Activated naive CD8-positive, alpha-beta T cell treated with anti-CD3 and anti-CD28 coated beads, Interleukin-2, amount 50 U/mL, for 24 hours (primary cell): Measurements from ENCODE around the gene ABCA3.

Experiments
- ATAC-seq: fragments of 150-1000 bp; cut with Tn5 transposase; one replicate; pipeline ENCODE4 v1.10.0; 2021
- DNase-seq: peaks from one replicate; pipeline ENCODE4 v3.0.0; 2021
- H3K27ac Mint-ChIP-seq: one replicate; pipeline ENCODE4 v1.8.0; 2021; ENCODE audit warnings: mild to moderate bottlenecking, mixed read lengths
- H3K27me3 Mint-ChIP-seq: one replicate; pipeline ENCODE4 v1.8.0; 2021; ENCODE audit warnings: mixed read lengths
- H3K36me3 Mint-ChIP-seq: one replicate; pipeline ENCODE4 v1.8.0; 2021; ENCODE audit warnings: low read depth, mixed read lengths
- H3K4me1 Mint-ChIP-seq: one replicate; pipeline ENCODE4 v1.8.0; 2021; ENCODE audit warnings: mixed read lengths
- H3K4me3 Mint-ChIP-seq: one replicate; pipeline ENCODE4 v1.8.0; 2021; ENCODE audit warnings: mild to moderate bottlenecking, moderate library complexity, mixed read lengths
- H3K9me3 Mint-ChIP-seq: one replicate; pipeline ENCODE4 v1.8.0; 2021; ENCODE audit warnings: mixed read lengths

The ABCA3 gene

DNA sequence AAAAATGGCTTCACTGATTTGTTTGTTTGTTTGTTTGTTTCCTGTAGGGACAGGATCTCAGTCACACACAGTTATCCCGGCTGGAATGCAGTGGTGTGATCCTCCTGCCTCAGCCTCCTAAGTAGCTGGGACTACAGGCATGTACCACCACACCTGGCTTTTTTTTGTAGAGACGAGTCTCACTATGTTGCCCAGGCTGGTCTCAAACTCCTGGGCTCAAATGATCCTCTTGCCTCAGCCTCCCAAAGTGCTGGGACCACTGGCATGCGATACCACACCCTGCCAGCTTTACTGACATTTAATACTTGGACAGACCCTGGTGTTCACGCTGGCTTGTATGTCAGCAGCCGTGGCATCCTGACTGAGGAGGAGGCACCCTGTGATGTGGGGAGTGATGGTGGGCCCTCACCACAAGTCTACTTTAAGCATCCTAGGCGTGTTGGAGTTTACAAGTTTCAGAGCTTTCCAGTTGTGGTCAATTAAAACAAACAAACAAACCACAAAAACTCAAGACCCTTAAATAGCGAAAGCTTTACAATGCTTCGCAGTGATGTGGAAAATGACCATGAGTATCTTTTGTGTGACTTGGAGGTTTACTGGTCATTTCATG is 5.1 kb downstream of the ABCA3 start:
- peaks cover 10% of the 10 kb centered on the region for H3K27me3 Mint-ChIP-seq
- no peak for DNase-seq
- no peak overlapping the region for H3K4me3 Mint-ChIP-seq
- no peak for ATAC-seq
- peaks cover 16% of the 10 kb centered on the region for H3K4me1 Mint-ChIP-seq
- no peaks in the 10 kb centered on the region for H3K36me3 Mint-ChIP-seq
- no peaks in the 10 kb centered on the region for H3K9me3 Mint-ChIP-seq
- no peak overlapping the region for H3K27ac Mint-ChIP-seq

DNA sequence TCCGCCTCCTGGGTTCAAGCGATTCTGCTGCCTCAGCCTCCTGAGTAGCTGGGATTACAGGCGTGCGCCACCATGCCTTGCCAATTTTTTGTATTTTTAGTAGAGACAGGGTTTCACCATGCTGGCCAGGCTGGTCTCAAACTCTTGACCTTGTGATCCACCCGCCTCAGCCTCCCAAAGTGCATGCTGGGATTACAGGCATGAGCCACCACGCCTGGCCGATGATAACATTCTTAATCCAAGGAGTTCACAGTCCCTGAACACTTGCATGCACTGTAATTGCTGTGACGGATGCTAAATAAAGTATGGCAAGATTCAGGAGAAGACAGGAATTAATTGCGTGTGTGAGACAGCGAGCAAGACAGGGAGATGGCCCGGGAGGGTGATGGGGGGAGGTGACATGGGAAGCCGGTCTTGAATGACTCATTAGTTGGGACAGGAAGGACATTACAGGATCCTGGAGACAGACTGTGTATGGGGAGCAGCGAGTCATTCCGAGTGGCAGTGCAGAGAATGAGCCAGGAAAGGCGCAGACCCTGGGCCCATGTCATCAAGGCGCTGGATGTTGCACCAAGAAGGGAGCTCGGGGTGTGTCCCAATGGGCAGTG is 6.7 kb downstream of the ABCA3 start:
- DNase-seq (no peak), ATAC-seq (no peak)
- no peaks in the 10 kb centered on the region for H3K36me3 Mint-ChIP-seq
- no peak overlapping the region for H3K27ac Mint-ChIP-seq
- H3K9me3 Mint-ChIP-seq, result no peaks in the 10 kb centered on the region
- H3K4me3 Mint-ChIP-seq, result no peak overlapping the region
- H3K4me1 Mint-ChIP-seq, result peaks cover 7% of the 10 kb centered on the region
- peaks cover 11% of the 10 kb centered on the region for H3K27me3 Mint-ChIP-seq

DNA sequence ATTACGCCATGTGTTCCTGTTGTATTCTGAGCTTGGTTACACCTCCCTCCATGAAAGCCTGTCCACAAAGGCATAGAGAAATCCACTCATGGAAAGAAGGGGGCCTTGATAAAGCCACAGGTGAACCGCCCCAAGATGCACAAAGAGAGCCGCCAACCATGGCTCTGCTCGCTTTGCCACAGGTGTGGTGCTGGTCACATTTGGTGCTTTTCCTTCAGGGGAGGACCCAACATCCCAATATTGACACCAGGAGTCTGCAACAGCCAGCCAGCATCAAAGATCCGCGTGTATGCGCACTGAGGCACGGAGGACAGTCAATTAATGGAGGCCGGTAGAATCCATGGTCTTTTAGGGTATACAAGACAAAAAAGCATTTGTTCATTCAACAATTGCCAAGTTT is 7.3 kb downstream of the ABCA3 start:
- no peak for ATAC-seq
- no peaks in the 10 kb centered on the region for H3K36me3 Mint-ChIP-seq
- H3K27me3 Mint-ChIP-seq, result peaks cover 12% of the 10 kb centered on the region
- H3K4me1 Mint-ChIP-seq, result peaks cover 3% of the 10 kb centered on the region
- no peak overlapping the region for H3K4me3 Mint-ChIP-seq
- no peaks in the 10 kb centered on the region for H3K9me3 Mint-ChIP-seq
- no peak for DNase-seq
- no peak overlapping the region for H3K27ac Mint-ChIP-seq

DNA sequence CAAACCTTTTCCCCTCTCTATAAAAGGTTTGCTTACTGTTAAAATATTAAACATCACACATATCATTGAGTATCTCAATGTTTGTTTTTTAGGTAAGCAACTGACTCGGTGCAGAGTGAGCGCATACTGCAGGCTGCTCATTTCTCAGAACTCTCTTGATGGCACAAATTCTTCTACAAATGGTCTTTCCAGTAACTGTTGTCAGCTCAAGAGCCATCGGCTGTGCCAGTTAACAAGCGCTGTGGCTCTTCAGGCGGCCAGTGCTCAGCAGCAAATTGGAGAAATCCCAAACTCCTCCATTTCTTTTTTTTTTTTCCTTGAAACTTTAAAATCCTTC is 8.6 kb downstream of the ABCA3 start:
- Mint-ChIP-seq H3K9me3 (no peaks in the 10 kb centered on the region), H3K4me1 (no peaks in the 10 kb centered on the region), H3K4me3 (no peak overlapping the region), H3K36me3 (no peaks in the 10 kb centered on the region), H3K27me3 (peaks cover 11% of the 10 kb centered on the region), H3K27ac (no peak overlapping the region)
- no peak for ATAC-seq
- no peak for DNase-seq

DNA sequence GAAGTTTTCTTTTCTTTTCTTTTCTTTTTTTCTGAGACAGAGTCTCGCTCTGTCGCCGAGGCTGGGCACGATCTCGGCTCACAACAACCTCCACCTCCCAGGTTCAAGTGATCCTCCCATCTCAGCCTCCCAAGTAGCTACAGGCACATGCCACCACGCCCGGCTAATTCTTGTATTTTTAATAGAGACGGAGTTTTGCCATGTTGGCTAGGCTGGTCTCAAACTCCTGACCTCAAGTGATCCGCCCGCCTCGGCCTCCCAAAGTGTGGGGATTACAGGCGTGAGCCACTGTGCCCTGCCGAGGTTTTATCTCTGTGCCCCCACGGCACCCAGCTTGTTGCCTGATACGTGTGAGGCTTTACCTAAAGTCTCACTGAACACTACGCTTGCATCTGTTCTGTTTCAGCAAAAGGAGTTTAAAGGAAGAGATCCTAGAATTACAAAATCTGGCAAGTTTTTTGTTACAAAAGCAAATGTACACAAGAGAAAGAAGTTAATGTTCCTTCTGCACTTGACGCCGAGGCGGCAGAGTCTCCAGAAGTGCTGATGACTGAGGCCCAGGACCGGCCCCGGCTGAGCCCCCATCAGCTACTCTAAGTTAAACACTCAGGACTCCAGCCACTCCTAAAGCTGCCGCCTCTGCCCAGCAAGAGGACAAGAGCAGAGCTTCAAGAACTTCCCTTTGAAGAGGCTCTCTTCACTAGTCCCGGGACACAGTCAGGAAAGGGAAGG is 9.2 kb downstream of the ABCA3 start:
- no peak overlapping the region for H3K27ac Mint-ChIP-seq
- peaks cover 11% of the 10 kb centered on the region for H3K27me3 Mint-ChIP-seq
- H3K4me3 Mint-ChIP-seq, result no peak overlapping the region
- ATAC-seq (no peak), DNase-seq (no peak)
- H3K4me1 Mint-ChIP-seq, result no peaks in the 10 kb centered on the region
- no peaks in the 10 kb centered on the region for H3K36me3 Mint-ChIP-seq
- no peaks in the 10 kb centered on the region for H3K9me3 Mint-ChIP-seq

DNA sequence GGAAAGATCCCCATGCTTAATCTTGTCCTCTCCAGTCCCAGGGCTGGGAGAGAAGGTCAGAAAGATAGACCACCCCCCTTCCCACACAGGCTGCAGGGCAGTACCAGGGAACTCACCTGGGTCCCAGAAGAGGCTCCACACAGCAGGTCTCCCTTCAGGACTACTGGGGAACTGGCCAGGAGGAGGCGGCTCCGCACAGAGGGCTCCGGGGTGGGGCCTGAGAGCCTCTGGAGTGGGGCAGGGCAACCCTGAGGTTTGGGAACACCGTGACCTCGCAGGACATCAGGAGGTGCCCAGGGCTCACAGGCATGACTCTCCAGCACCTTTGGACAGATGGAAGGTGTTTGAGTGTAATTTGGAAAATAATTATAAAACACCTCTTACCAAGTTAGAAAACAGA is 11.0 kb downstream of the ABCA3 start:
- no peak overlapping the region for H3K4me3 Mint-ChIP-seq
- H3K4me1 Mint-ChIP-seq, result no peaks in the 10 kb centered on the region
- H3K27ac Mint-ChIP-seq, result no peak overlapping the region
- ATAC-seq, result no peak
- peaks cover 7% of the 10 kb centered on the region for H3K27me3 Mint-ChIP-seq
- H3K9me3 Mint-ChIP-seq, result no peaks in the 10 kb centered on the region
- no peak for DNase-seq
- H3K36me3 Mint-ChIP-seq, result no peaks in the 10 kb centered on the region

DNA sequence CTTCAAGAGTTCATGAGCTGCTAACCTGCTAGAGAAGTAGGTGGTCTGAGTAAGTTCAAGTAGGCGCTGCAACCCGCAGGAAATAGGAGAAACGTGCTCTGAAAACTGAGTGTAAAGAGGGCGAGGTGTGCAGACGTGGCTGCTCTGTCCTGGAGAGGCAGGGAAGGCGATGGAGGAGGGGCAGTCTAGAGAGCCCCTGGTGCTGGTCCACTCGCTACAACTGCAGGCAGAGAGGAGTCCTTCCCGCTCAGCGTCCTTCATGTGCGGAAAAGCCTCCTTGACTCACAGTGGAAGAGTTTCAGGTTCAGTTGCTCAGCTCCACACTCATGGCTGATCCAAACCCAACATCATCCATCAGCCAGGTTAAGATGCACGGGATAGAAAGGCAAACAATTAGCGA is 12.1 kb downstream of the ABCA3 start:
- Mint-ChIP-seq H3K27me3 (peaks cover 7% of the 10 kb centered on the region), H3K4me1 (no peaks in the 10 kb centered on the region), H3K36me3 (no peaks in the 10 kb centered on the region), H3K9me3 (no peaks in the 10 kb centered on the region), H3K4me3 (no peak overlapping the region), H3K27ac (no peak overlapping the region)
- DNase-seq (no peak), ATAC-seq (no peak)

DNA sequence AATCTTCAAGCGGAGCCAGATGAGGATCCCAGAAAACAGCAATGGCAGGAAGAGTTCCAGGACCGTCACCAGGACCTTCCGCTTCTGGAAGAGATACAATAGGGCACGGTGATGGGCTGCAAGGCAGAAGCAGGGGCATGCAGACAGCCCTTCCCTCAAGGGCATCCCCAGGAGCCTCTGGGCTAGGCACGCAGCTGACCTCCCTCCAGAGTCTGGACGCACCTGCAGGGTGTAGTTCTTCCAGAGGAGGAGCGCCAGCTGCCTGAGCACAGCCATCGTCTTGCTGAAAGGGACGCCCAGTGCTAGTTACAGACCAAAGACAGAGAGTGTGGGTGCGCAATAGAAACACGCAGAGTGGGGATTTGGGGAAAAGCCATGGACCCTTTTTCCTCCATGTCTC is 14.3 kb downstream of the ABCA3 start:
- Mint-ChIP-seq H3K4me3 (no peak overlapping the region), H3K9me3 (no peaks in the 10 kb centered on the region), H3K27ac (no peak overlapping the region), H3K27me3 (peaks cover 4% of the 10 kb centered on the region), H3K4me1 (no peaks in the 10 kb centered on the region), H3K36me3 (no peaks in the 10 kb centered on the region)
- ATAC-seq (no peak), DNase-seq (no peak)

DNA sequence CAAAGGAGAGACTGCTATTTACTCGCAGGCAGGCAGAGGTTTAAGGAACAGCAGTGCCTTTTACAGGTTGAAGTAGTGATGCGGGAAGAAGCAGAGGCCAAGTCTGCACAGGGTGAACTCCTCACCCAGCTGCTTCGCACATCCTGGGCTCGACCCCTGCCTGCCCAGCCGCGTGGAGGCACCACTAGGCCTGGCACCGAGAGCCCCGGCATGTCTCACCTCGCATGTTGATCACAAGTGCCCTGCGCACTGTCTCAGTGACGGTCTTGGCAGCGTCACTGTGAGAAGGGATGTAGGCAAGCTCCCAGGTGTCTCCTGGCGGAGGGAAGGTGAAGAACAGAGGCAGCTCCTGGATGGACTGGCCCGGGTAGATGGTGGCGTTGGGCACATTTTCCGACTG is 14.7 kb downstream of the ABCA3 start:
- H3K9me3 Mint-ChIP-seq, result no peaks in the 10 kb centered on the region
- no peak for ATAC-seq
- DNase-seq, result no peak
- H3K36me3 Mint-ChIP-seq, result no peaks in the 10 kb centered on the region
- H3K4me3 Mint-ChIP-seq, result no peak overlapping the region
- no peaks in the 10 kb centered on the region for H3K4me1 Mint-ChIP-seq
- H3K27me3 Mint-ChIP-seq, result peaks cover 4% of the 10 kb centered on the region
- H3K27ac Mint-ChIP-seq, result no peak overlapping the region

DNA sequence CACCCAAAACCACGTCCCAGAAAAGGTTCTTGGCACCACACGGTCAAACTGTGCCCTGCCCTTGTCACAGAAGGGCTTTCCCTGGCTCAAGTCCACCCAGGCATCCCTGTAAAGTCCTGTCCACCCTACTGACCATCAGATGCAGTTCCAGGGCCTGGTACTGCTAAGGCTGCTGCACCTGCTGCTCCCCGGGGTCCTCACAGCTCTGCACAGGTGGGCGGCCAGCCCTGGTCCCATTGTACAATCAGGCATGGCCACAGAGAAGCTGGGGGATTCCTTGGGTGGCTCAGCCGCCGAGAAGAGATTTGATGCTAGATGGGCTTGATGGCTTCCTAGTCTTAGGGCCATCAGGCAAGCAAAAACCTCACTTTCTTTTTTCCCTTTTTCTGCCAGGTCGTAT is 15.3 kb downstream of the ABCA3 start:
- Mint-ChIP-seq H3K27ac (no peak overlapping the region), H3K4me3 (no peak overlapping the region)

DNA sequence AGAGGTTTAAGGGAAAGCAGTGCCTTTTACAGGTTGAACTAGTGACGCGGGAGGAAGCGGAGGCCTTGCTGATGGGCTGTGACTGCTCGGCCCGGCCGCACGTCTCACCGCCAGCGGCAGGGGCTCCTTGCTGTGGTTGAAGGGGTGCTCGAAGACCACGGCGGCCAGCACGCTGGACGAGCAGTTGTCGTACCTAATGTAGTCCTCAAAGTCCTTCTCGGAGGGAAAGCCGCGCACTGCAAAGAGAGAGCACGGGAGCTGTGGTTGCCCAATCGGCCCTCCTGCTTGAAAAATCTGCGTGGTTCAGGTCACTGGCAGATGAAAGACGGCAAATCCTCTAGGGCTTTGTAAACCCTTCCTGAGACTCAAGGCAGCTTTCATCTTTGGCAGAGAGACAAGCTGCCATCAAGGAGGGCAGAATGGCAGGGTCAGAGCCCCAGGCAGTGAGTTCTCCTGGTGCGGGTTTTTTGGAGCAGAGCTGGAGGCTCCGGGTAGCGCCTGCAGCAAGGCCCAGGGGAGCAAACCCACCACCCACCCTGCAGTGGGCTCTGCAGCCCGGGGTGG is 16.1 kb downstream of the ABCA3 start:
- Mint-ChIP-seq H3K9me3 (no peaks in the 10 kb centered on the region), H3K27ac (no peak overlapping the region), H3K27me3 (peaks cover 2% of the 10 kb centered on the region), H3K4me1 (no peaks in the 10 kb centered on the region), H3K4me3 (no peak overlapping the region), H3K36me3 (no peaks in the 10 kb centered on the region)
- DNase-seq (no peak), ATAC-seq (no peak)

More for the DNA sequence above, 15.3 kb downstream of the ABCA3 start:
- no peaks in the 10 kb centered on the region for H3K36me3 Mint-ChIP-seq
- H3K9me3 Mint-ChIP-seq, result no peaks in the 10 kb centered on the region
- H3K4me1 Mint-ChIP-seq, result no peaks in the 10 kb centered on the region
- ATAC-seq (no peak), DNase-seq (no peak)
- H3K27me3 Mint-ChIP-seq, result peaks cover 2% of the 10 kb centered on the region

DNA sequence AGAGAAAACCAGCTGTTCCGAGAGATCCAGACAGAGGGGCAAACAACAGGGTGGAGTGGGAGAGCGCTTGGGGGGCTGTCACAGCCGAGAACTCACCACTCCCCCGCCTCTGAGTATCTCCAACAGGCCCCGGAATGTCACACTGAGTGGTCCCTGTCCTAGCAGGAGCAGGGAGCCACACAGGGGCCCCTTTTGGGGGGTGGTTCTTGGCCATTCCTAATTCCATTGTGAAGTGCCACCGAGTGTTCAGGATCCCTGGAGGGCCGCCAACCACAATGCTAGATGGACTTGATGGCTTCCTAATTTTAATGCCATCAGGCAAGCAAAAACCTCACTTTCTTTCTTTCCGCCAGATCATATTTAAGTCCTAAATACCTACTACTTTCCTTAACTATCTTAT is 16.8 kb downstream of the ABCA3 start:
- DNase-seq (no peak), ATAC-seq (no peak)
- H3K4me1 Mint-ChIP-seq, result no peaks in the 10 kb centered on the region
- no peaks in the 10 kb centered on the region for H3K36me3 Mint-ChIP-seq
- no peak overlapping the region for H3K27ac Mint-ChIP-seq
- H3K27me3 Mint-ChIP-seq, result peaks cover 2% of the 10 kb centered on the region
- H3K9me3 Mint-ChIP-seq, result no peaks in the 10 kb centered on the region
- H3K4me3 Mint-ChIP-seq, result no peak overlapping the region

DNA sequence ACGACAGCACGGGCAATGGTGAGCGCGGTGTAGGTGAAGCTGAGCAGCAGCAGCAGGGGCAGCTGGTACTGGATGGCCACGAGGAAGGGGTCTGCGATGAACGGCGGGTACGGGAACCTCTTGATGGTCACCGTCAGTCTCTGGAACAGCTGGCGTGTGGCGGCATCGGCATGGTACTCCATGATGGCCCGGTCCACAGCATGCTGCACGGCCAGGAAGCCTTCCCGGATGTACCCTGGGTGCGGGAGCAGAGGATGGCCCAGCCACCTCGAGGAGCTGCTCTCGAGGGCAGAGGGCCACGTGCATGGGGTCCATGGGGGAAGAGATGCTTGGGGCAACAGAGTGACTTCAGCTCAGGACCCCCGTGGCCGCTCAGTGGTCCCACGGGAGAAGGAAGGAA is 20.9 kb downstream of the ABCA3 start:
- Mint-ChIP-seq H3K9me3 (no peaks in the 10 kb centered on the region), H3K4me3 (no peak overlapping the region)
- ATAC-seq, result no peak

DNA sequence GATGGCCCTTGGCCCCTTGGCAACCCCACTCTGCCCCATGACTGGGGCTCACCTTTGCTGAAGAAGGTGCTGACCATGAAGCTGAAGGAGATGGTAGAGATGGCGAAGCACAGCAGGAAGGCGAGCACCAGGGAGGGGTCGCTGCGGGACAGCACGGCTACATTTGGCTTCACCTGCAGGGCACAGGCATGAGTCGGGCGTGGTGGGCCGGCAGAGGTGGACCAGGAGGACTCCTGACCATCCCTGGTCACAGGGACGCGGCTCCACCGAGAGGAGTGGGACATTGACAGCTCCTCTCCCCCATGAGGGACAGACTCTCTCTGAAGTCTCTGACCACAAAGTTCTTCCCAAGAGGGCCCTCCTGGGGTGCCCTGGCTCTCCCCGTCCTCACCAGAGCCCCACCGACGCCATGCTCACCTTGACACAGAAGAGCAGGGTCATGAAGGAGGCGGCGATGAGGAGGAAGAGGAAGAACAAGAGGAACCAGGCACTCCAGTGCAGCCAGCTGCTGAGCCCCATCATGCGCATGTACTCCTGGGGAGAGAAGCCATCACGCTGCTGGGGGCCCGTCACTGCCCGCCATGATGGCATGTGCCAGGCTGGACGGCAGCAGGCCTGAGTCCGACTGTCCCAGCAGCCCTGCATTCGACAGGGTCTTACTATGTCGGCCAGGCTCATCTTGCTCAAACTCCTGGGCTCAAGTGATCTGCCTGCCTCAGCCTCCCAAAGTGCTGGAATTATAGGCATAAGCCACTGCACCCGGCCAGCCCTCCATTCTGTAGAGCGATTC is 23.1 kb downstream of the ABCA3 start:
- Mint-ChIP-seq H3K4me1 (no peaks in the 10 kb centered on the region), H3K27ac (no peak overlapping the region), H3K4me3 (no peak overlapping the region), H3K36me3 (no peaks in the 10 kb centered on the region), H3K27me3 (no peaks in the 10 kb centered on the region), H3K9me3 (no peaks in the 10 kb centered on the region)
- no peak for ATAC-seq
- no peak for DNase-seq

More for the DNA sequence above, 20.9 kb downstream of the ABCA3 start:
- Mint-ChIP-seq H3K4me1 (no peaks in the 10 kb centered on the region), H3K36me3 (no peaks in the 10 kb centered on the region), H3K27ac (no peak overlapping the region), H3K27me3 (no peaks in the 10 kb centered on the region)
- DNase-seq, result no peak
